Tibial nerve (tissue), 4 donors: ENCODE data around the gene FHDC1.

ENCODE experiments used
- EP300 ChIP-seq, 2 donors: sonication (generic); formaldehyde crosslinking; IDR thresholded peaks; one replicate each; pipeline ENCODE4 v1.6.1; 2017; ENCODE audit warnings: antibody characterized with exemption in 2 of 2, mild to moderate bottlenecking in 1 of 2
- POLR2A ChIP-seq, 2 donors: fragments of 450-650 bp; IDR thresholded peaks; one replicate each; pipeline ENCODE4 v1.6.1; 2017; ENCODE audit warnings: antibody characterized with exemption in 2 of 2, mild to moderate bottlenecking in 2 of 2, moderate library complexity in 2 of 2
- TF ChIP-seq, protein P1 (sequence below), 5 experiments: fragments of 200-600 bp in 3 of 5; fragments of 450-650 bp in 2 of 5; sonication (generic) in 3 of 5; IDR thresholded peaks; one replicate each; pipeline ENCODE4 v1.5.1; 2016 to 2019; ENCODE audit warnings: antibody characterized with exemption in 5 of 5, mild to moderate bottlenecking in 3 of 5, moderate library complexity in 2 of 5

DNA sequence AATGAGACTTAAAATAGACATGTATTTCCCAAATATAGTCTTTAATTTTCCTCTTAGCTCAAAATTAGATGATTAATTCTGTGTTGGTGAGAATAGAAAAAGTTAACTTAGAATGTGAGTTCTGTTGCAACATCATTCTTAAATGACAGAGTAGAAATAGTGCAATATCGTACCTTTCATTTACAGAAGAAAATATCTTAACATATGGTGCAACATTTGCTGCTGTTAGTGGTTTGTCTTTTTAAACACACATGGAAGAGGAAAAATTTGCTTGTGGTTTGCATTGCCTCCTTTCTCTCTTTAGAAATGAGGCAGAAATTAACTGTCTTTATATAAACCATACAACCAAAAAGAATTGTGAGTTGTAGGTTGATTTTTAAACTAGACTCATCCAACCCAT is 39.3 kb upstream of the FHDC1 start:
- TF ChIP-seq, protein P1, sequence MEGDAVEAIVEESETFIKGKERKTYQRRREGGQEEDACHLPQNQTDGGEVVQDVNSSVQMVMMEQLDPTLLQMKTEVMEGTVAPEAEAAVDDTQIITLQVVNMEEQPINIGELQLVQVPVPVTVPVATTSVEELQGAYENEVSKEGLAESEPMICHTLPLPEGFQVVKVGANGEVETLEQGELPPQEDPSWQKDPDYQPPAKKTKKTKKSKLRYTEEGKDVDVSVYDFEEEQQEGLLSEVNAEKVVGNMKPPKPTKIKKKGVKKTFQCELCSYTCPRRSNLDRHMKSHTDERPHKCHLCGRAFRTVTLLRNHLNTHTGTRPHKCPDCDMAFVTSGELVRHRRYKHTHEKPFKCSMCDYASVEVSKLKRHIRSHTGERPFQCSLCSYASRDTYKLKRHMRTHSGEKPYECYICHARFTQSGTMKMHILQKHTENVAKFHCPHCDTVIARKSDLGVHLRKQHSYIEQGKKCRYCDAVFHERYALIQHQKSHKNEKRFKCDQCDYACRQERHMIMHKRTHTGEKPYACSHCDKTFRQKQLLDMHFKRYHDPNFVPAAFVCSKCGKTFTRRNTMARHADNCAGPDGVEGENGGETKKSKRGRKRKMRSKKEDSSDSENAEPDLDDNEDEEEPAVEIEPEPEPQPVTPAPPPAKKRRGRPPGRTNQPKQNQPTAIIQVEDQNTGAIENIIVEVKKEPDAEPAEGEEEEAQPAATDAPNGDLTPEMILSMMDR (IDR thresholded peaks at IDR 0.05), result no peak
- TF ChIP-seq POLR2A (IDR thresholded peaks at IDR 0.05) (no peak), EP300 (IDR thresholded peaks at IDR 0.05) (no peak)
